GM12891 (cell line): ENCODE data around the gene CPNE7.

Source experiments
- PAX5 ChIP-seq: IDR thresholded peaks from 2 replicates; pipeline ENCODE4 v1.6.1; 2011; ENCODE audit warnings: low read length, moderate library complexity, mild to moderate bottlenecking; ENCODE audit not compliant: insufficient read depth, severe bottlenecking
- POLR2A ChIP-seq: IDR thresholded peaks from 2 replicates; pipeline ENCODE4 v1.6.1; 2011; ENCODE audit warnings: low read depth, low read length, control low read depth
- POLR2AphosphoS5 ChIP-seq: IDR thresholded peaks from 2 replicates; pipeline ENCODE4 v1.6.1; 2011; ENCODE audit warnings: low read depth, low read length, control low read depth
- POU2F2 ChIP-seq: IDR thresholded peaks from 2 replicates; pipeline ENCODE4 v1.6.1; 2011; ENCODE audit warnings: low read depth, mild to moderate bottlenecking, control low read depth, low read length, moderate library complexity
- SPI1 ChIP-seq: IDR thresholded peaks from 2 replicates; pipeline ENCODE4 v1.6.1; 2011; ENCODE audit warnings: low read depth, low read length, control low read depth
- TAF1 ChIP-seq: IDR thresholded peaks from 2 replicates; pipeline ENCODE4 v1.6.1; 2011; ENCODE audit warnings: low read depth, low read length, control low read depth

DNA sequence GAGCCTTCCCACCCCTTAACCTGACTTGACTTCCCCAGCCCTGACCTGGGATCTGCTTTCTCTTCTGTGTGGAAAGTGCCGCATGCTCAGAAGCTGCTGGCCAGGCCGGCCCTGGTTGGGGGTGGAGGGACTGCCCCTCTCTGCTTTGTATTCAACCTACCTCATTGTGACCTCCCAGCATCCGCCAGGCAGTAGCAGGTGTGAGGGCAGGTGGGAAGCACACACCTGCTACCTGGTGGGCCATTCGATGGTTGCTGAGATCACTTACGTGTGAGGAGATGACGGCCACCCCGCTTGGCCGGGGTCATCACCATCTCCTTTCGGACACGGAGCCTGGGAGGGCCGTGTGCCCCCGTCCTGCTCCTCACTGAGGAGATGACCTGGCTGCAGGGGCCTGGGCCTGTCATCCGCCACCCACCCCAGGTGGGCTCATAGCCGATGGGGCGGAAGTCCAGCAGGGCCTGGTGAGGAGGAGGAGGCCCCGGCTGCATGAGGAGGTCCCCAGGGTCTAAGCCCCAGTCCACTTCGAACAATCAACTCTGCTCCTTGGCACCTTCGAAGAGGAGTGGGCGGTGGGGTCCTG, 7.1 kb downstream of the CPNE7 start:
- TF ChIP-seq POLR2AphosphoS5 (no peak), POLR2A (no peak), TAF1 (no peak), PAX5 (no peak), SPI1 (no peak), POU2F2 (no peak)
